NCI-H2029 treated with DMSO at 0.1 percent for 48 hours (cell line): ENCODE results near the gene CCL28.

Source experiments
- DNase-seq: peaks from one replicate; lab custom pipeline; 2025; lab: John Stamatoyannopoulos, UW

The CCL28 gene

GRCh38 chr5:43357878-43358281 is 54.3 kb downstream of the CCL28 start:
- DNase-seq, result no peak

GRCh38 chr5:43357067-43357466 is 55.1 kb downstream of the CCL28 start:
- DNase-seq, result no peak

GRCh38 chr5:43354774-43355173 is 57.4 kb downstream of the CCL28 start:
- no peak for DNase-seq

- DNase-seq, result no peak
Observed at GRCh38 chr5:43353668-43354067, 58.5 kb downstream of the CCL28 start.

- no peak for DNase-seq
Observed at GRCh38 chr5:43352915-43353314, 59.3 kb downstream of the CCL28 start.

GRCh38 chr5:43352131-43352530 is 60.1 kb downstream of the CCL28 start:
- no peak for DNase-seq

GRCh38 chr5:43348861-43349363 is 63.3 kb downstream of the CCL28 start:
- DNase-seq, result no peak

GRCh38 chr5:43348207-43348606 is 64.0 kb downstream of the CCL28 start:
- DNase-seq, result no peak

- DNase-seq, result no peak
Observed at GRCh38 chr5:43338862-43339261, 73.3 kb downstream of the CCL28 start.

- no peak for DNase-seq
Observed at GRCh38 chr5:43336159-43336558, 76.0 kb downstream of the CCL28 start.

- DNase-seq, result no peak
Observed at GRCh38 chr5:43335681-43336080, 76.5 kb downstream of the CCL28 start.

- no peak for DNase-seq
Observed at GRCh38 chr5:43332401-43332800, 79.8 kb downstream of the CCL28 start.
